Measurements from ENCODE around the gene CHPT1. TPM values are rescaled to one million over a fixed set of nuclear protein-coding genes. Genes with fewer than 3 reads are reported as not detected.

The CHPT1 gene
- total RNA-seq, 3 donors from 2014 or later = 86.7 to 98.2 (median 97.2) TPM

- intact Hi-C loops (cut with DNase I, micrococcal nuclease) = no loop called here
- no peak overlapping the region for H3K4me3 ChIP-seq
- no peak for ATAC-seq
These were observed 1.7 kb upstream of the CHPT1 start for GRCh38 chr12:101695706-101696105.

DNA sequence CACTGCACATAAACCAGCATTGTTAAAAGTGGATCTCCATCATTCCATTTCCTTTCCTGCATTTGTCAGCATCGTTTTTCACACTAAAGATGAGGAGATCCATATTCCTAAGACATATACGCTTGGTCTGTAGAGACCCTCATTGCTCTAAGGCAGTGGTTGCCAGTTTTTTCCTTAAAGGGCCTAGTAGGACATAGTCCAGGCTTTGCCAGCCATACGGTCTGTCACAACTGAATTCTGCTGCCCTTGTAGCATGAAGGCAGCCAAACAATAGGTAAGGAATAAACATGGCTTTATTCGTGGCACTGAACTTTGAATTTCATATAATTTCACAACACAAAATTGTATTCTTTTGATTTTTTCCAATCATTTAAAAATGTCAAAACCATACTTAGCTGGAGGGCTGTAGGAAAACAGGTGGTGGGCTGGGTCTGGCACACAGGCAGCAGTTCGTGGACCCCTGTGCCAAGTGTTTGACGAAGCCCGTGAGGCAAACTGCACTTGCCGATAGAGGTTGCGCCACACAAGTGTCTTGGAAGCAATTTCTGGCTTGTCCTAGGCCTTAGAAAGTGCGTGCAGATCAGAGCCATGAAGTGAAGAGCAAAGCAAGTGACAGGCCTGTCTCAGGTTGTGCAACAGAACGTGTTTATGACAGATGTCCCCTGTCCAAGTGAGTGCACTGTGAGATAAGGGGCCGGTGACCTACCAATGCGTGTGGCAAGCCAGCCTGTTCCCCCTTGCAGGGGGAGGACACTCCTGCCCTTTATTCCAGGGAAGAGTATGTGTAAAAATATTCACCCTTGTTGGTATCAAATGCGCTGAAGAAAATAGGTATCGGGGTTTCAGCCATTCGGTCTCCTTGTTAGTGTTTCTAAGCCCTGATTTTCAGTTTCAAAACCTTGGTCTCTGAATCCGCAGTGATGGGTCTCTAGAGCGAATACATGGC is 916 bp upstream of the CHPT1 start:
- Histone ChIP-seq H3K36me3 (ENCODE audit: low read depth) (no peaks in the 10 kb centered on the region), H3K4me3 (peak overlapping the region; percentile 94), H3K9me3 (no peaks in the 10 kb centered on the region), H3K4me1 (ENCODE audit: low read depth) (peaks cover 40% of the 10 kb centered on the region)
- no peak for TF ChIP-seq CTCF (IDR thresholded peaks at IDR 0.05)
- intact Hi-C loops (cut with DNase I, micrococcal nuclease) = no loop called here
- DNase-seq (peak in 2 of 3 donors; percentile 61), ATAC-seq (peak; percentile 55)

More at GRCh38 chr12:101695706-101696105, 1.7 kb upstream of the CHPT1 start:
- no peaks in the 10 kb centered on the region for H3K9me3 ChIP-seq
- no peak for DNase-seq
- H3K36me3 ChIP-seq (ENCODE audit: low read depth) = no peaks in the 10 kb centered on the region
- peaks cover 33% of the 10 kb centered on the region for H3K4me1 ChIP-seq (ENCODE audit: low read depth)
- no peak for TF ChIP-seq CTCF (IDR thresholded peaks at IDR 0.05)

- intact Hi-C loops (cut with DNase I, micrococcal nuclease) = no loop called here
- H3K9me3 ChIP-seq = no peaks in the 10 kb centered on the region
- peak; percentile 62 to 79 (median 75) for DNase-seq
- peak; percentile 63 for ATAC-seq
- H3K4me1 ChIP-seq (ENCODE audit: low read depth) = peaks cover 51% of the 10 kb centered on the region
- H3K4me3 ChIP-seq = peak overlapping the region; percentile 94
- H3K36me3 ChIP-seq (ENCODE audit: low read depth) = no peaks in the 10 kb centered on the region
- no peak for TF ChIP-seq CTCF (IDR thresholded peaks at IDR 0.05)
These were observed 725 bp downstream of the CHPT1 start for GRCh38 chr12:101697930-101698799.

GRCh38 chr12:101698800-101699347 is 1.4 kb downstream of the CHPT1 start:
- ATAC-seq (no peak), DNase-seq (peak in 1 of 3 donors; percentile 47)
- Histone ChIP-seq H3K4me1 (ENCODE audit: low read depth) (peaks cover 51% of the 10 kb centered on the region), H3K36me3 (ENCODE audit: low read depth) (no peaks in the 10 kb centered on the region), H3K4me3 (no peak overlapping the region), H3K9me3 (no peaks in the 10 kb centered on the region)
- no peak for TF ChIP-seq CTCF (IDR thresholded peaks at IDR 0.05)
- intact Hi-C loops (cut with DNase I, micrococcal nuclease) = no loop called here

GRCh38 chr12:101700299-101700820 is 2.9 kb downstream of the CHPT1 start:
- no peak overlapping the region for H3K4me3 ChIP-seq
- ATAC-seq = no peak
- intact Hi-C loops (cut with DNase I, micrococcal nuclease) = no loop called here

More at GRCh38 chr12:101700299-101700820, 2.9 kb downstream of the CHPT1 start:
- Histone ChIP-seq H3K4me1 (ENCODE audit: low read depth) (peaks cover 43% of the 10 kb centered on the region), H3K9me3 (no peaks in the 10 kb centered on the region), H3K36me3 (ENCODE audit: low read depth) (no peaks in the 10 kb centered on the region)
- DNase-seq = no peak
- TF ChIP-seq CTCF (IDR thresholded peaks at IDR 0.05) = no peak
